ENCODE results near the gene CFL1.

The CFL1 gene

DNA sequence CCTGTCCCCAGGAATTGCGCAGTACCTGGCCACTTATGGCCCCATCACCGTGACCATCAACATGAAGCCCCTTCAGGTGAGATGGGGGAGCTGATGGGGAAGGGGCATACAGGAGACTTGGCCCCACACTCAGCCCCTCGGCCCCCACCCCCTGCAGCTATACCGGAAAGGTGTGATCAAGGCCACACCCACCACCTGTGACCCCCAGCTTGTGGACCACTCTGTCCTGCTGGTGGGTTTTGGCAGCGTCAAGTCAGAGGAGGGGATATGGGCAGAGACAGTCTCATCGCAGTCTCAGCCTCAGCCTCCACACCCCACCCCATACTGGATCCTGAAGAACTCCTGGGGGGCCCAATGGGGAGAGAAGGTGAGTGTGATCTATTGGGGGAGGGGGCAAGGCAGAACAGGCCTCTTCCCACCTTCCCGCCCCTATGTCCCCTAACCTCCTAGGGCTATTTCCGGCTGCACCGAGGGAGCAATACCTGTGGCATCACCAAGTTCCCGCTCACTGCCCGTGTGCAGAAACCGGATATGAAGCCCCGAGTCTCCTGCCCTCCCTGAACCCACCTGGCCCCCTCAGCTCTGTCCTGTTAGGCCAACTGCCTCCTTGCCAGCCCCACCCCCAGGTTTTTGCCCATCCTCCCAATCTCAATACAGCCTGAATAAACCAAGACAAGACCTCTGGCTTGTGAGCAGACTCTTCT lies 25.2 kb upstream of the CFL1 start:
- Mint-ChIP-seq H3K9me3 (no peaks in the 10 kb centered on the region), H3K36me3 (ENCODE audit: low read depth) (peaks cover 71% of the 10 kb centered on the region), H3K27me3 (no peaks in the 10 kb centered on the region), H3K4me3 (no peak overlapping the region), H3K4me1 (ENCODE audit: low read depth) (peaks cover 65% of the 10 kb centered on the region), H3K27ac (no peak overlapping the region)
- no peak for DNase-seq

DNA sequence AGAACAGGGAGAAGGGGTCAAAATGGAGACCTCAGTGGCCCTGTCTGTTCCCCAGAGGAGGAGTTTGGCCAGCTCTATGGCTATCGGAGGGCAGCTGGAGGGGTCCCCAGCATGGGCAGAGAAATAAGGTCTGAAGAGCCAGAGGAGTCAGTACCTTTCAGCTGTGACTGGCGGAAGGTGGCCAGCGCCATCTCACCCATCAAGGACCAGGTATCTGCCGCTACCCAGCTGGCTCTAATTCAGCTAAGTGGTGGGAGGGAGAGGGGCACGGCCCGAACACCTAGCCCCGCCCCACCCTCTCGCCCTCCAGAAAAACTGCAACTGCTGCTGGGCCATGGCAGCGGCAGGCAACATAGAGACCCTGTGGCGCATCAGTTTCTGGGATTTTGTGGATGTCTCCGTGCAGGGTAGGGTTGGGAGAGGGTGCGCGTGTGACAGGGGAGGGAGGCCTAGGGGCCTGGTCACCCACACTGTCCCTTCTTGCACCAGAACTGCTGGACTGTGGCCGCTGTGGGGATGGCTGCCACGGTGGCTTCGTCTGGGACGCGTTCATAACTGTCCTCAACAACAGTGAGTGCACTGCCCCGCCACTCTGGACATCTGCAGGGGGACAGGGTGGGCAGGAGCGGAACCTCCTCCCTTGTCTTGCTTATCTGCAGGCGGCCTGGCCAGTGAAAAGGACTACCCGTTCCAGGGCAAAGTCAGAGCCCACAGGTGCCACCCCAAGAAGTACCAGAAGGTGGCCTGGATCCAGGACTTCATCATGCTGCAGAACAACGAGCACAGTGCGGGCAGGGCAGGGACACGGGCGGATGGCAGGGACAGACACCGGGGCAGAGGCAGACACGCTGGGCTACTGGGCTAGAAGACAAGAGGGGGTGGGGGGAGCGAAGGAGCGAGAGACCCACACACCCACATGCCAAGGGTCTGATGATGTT lies 24.4 kb upstream of the CFL1 start:
- no peak overlapping the region for H3K4me3 Mint-ChIP-seq
- H3K27me3 Mint-ChIP-seq = no peaks in the 10 kb centered on the region
- no peak for DNase-seq
- H3K9me3 Mint-ChIP-seq = no peaks in the 10 kb centered on the region
- H3K27ac Mint-ChIP-seq = peak overlapping the region; percentile 71
- H3K4me1 Mint-ChIP-seq (ENCODE audit: low read depth) = peaks cover 62% of the 10 kb centered on the region
- peaks cover 63% of the 10 kb centered on the region for H3K36me3 Mint-ChIP-seq (ENCODE audit: low read depth)

DNA sequence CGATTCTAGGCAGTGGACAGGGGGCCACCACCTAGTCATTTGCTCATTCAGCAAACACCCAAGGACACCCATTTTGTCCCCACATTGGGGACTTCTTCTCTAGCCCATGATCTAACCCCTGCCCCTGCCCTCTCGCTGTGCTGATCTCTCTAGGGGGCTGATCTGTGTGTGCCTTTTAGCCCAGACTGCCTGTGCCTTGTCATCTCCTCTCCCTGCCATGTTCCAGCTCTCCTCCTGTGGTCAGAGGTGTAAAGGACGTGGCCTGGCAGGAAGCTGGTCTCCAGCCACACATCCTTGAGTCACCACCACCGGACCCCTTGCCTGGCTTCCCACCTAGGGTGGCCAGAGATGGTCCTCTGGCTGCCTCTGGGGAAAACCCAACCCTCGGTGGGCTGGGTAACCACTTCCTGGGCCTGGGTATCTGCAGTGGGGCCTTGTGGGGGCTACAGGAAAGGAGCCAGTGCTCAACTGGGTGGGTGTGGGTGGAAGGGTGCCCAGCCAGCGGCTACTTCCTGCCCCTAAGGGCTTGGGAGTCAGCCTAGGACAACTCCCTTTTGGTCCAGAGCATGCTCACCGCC lies 23.0 kb upstream of the CFL1 start:
- Mint-ChIP-seq H3K36me3 (ENCODE audit: low read depth) (peaks cover 48% of the 10 kb centered on the region), H3K9me3 (no peaks in the 10 kb centered on the region), H3K27me3 (no peaks in the 10 kb centered on the region), H3K4me1 (ENCODE audit: low read depth) (peaks cover 55% of the 10 kb centered on the region), H3K4me3 (peak overlapping the region; percentile 69), H3K27ac (peak overlapping the region; percentile 83)
- DNase-seq = no peak

DNA sequence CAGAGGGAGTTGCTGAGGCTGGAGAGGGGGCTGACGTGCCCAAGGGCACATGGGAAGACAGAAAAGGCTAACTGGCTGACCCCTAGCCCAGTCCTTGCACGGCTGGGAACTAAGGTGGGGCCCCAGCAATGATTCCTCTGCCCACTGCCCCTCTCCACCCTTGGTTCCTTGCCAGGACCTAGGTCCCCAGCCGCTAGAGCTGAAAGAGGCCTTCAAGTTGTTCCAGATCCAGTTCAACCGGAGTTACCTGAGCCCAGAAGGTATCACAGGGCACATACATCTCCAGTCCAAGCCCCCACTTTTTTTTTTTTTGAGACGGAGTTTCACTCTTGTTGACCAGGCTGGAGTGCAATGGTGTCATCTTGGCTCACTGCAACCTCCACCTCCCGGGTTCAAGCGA lies 22.0 kb upstream of the CFL1 start:
- H3K27me3 Mint-ChIP-seq = no peaks in the 10 kb centered on the region
- no peaks in the 10 kb centered on the region for H3K9me3 Mint-ChIP-seq
- H3K4me3 Mint-ChIP-seq = peak overlapping the region; percentile 69
- H3K4me1 Mint-ChIP-seq (ENCODE audit: low read depth) = peaks cover 50% of the 10 kb centered on the region
- no peak for DNase-seq
- H3K36me3 Mint-ChIP-seq (ENCODE audit: low read depth) = peaks cover 40% of the 10 kb centered on the region
- H3K27ac Mint-ChIP-seq = peak overlapping the region; percentile 83

DNA sequence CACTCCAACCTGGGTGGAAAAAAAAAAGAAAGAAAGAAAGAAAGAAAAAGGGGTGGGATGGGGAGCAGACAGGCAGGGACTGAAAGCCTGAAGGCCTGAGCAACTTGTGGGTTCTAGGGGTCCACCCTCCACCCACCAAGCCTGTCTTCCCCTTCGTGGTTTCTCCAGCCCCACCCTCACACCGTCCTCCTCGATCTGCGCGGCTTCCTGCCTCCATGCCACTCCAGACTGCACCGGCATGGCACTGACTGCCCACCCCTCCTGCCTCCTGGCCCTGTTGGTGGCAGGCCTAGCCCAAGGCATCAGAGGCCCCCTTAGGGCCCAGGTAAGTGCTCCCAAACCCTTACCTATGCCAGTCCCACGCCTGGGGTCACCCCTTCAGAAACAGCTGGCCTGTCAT lies 21.6 kb upstream of the CFL1 start, which contains the start of gene CTSW:
Gene CTSW (plus strand): TSS at position 221 of the 400 bp plus-strand sequence. CDS start 18 bp downstream, at position 239.
- Mint-ChIP-seq H3K9me3 (no peaks in the 10 kb centered on the region), H3K36me3 (ENCODE audit: low read depth) (peaks cover 36% of the 10 kb centered on the region), H3K4me3 (peak within 1 kb of the TSS; percentile 69), H3K4me1 (ENCODE audit: low read depth) (peaks cover 46% of the 10 kb centered on the region), H3K27ac (peak within 1 kb of the TSS; percentile 83), H3K27me3 (no peaks in the 10 kb centered on the region)
- peak; percentile 53 for DNase-seq

DNA sequence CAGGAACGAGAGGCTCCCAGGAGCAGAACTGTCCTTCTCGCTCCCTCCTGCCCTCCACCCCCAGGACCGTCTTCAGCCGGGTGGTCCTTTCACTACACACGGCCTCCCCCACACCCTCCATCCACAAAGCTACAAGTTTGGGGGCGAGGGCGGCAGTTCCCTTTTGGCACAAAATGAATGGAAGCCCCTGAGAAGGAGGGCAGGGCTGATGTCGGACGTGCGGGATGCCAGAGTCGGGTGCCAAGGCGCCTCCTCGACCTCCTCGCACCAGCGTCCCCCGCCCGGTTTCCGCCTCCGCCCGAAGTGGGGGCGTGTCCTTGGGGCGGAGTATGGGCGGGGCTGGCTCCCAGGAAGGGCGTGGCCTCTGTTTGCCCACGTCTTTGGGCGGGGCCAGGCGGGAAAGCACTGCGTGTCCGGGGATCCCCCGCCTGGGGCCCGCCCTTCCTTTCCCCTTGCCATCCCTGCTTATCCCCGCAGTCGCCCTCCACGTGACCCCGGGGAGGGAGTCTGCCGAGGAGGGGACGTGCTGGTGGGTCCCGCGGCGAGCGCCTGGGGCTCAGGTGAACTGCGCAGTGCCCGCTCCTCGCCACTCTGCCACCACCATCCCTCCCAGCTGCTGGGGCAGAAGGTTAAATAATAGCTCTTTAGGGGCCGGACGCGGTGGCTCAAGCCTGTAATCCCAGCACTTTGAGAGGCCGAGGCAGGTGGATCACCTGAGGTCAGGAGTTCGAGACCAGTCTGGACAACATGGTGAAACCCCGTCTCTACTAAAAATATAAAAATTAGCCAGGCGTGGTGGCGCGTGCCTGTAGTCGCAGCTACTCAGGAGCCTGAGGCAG lies 15.6 kb upstream of the CFL1 start:
- peak; percentile 100 for DNase-seq
- H3K27ac Mint-ChIP-seq = peak overlapping the region; percentile 86
- H3K4me3 Mint-ChIP-seq = peak overlapping the region; percentile 79
- peaks cover 30% of the 10 kb centered on the region for H3K4me1 Mint-ChIP-seq (ENCODE audit: low read depth)
- no peaks in the 10 kb centered on the region for H3K9me3 Mint-ChIP-seq
- H3K36me3 Mint-ChIP-seq (ENCODE audit: low read depth) = no peaks in the 10 kb centered on the region
- no peaks in the 10 kb centered on the region for H3K27me3 Mint-ChIP-seq

DNA sequence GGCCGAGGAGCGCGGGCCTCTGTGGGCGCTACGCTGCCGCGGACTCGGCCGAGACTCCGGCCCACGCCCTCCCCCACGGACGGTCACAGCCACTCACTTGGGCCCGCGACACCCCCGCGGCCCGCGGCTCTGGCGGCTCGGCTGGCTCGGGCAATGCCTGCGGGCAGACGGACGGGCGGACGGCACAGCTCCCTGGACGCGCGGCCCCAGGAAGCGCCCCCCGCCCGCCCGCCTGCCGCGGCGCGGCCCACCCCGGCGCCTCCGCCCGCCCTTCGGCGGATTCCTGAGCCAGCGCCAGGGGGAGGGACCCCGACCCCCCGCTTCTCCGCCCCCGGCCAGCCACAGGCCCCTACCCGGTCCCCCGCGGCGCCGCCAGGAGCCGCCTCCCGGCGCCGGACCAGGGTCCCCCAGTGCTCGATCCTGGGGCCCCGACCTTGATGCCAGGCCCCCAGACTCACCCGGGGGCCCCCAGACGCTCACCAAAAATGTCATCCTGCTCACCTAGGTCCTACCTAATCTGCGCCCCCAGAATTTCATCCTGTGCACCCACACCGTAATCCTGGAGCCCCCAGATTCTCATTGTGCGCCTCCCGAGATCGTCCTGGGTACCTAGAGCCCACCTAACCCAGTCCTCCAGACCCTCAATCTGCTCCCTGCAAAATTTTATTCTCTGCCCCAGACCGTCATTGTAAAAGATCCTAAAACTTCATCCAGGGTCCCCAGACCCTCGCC lies 14.8 kb upstream of the CFL1 start, which contains the start of gene EFEMP2:
Gene EFEMP2 (minus strand): TSS at position 215 of the 732 bp plus-strand sequence. CDS start 446 bp downstream, outside the sequence.
- Mint-ChIP-seq H3K27ac (peak within 1 kb of the TSS; percentile 86), H3K36me3 (ENCODE audit: low read depth) (peaks cover 4% of the 10 kb centered on the region), H3K4me3 (peak within 1 kb of the TSS; percentile 79), H3K4me1 (ENCODE audit: low read depth) (peaks cover 28% of the 10 kb centered on the region), H3K27me3 (no peaks in the 10 kb centered on the region), H3K9me3 (no peaks in the 10 kb centered on the region)
- DNase-seq = no peak

DNA sequence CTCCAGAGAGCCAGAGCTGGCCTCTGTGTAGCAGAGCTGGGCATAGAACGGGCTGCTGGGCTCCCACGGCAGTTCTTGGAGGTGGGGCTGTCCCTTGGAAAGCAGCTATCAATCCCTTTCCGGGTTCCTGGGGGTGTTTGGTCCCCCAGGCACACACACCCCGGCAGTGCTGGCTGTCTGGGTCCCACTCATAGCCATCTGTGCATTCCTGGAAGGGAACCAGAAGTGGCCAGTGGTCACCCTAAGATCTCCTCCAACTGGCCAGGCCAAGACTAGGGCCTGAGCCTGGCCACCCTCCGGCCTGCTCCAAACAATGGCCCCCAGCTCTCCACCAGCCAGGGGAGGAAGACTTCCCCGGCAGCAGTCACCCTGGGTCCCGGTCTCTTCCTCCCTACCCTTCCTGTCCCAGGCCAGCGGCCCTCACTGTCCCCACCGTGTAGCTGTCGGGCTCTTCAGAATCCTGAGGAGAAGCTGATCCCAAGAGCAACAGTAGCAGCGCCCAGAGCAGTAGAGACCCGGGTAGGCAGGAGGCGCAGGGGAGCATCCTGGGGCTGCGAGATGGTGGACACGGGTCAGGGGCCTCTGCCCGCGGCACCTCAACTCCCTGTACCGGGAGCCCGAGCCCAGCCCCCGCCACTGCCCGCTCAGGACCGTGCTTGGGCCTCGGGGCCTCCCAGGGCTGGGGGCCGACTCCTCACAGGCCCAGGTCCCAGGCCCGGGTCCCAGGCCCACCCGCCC lies 14.0 kb upstream of the CFL1 start:
- peaks cover 25% of the 10 kb centered on the region for H3K4me1 Mint-ChIP-seq (ENCODE audit: low read depth)
- H3K9me3 Mint-ChIP-seq = no peaks in the 10 kb centered on the region
- DNase-seq = no peak
- no peaks in the 10 kb centered on the region for H3K27me3 Mint-ChIP-seq
- H3K36me3 Mint-ChIP-seq (ENCODE audit: low read depth) = peaks cover 12% of the 10 kb centered on the region
- H3K4me3 Mint-ChIP-seq = peak overlapping the region; percentile 51
- peak overlapping the region; percentile 44 for H3K27ac Mint-ChIP-seq

DNA sequence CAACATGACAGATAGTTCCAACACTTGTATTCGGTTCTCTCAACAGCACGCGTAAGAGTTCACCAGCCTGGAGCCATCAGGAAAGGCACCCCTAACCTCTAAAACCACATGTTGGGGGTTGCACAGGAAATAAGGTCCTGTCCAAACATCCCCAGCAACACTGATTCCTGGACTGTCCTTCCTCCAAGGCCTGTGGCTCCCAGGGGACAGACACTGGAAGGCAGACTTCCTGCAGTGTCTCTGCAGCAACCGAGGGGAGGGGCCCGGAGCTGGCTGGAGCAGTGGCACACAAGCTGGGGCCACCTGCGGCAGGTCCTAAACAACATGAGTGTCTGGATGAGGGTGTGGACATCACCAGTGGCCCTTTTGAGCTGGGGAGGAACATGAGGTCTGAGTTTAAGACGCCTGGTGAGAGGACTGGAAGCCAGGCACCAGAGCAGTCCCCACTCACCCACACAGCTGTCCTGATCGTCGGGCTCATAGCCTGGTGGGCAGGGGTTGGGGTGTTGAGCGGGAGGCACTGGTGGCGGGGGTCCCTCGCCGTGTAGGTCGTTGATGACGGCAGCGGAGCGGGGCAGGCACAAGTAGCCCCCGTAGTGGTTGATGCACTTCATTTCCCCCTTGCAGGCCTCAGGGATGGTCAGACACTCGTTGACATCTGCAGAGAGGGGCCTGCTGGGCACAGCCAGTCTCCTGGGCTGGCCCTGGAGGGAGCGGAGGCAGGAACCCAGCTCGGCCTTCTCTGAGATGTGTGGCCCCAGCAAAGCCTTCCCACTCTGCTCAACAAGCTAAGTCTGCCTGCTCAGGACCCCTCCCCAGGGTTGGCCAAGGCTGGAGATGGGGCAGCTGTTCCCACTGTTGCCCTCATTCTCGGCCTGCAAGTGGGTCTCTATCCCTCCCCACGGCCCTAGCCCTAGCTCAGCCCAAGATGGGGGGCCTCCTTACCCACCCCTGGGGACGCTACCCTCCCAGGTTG lies 13.0 kb upstream of the CFL1 start:
- H3K4me3 Mint-ChIP-seq = peak overlapping the region; percentile 12
- peaks cover 22% of the 10 kb centered on the region for H3K4me1 Mint-ChIP-seq (ENCODE audit: low read depth)
- peak overlapping the region; percentile 18 for H3K27ac Mint-ChIP-seq
- H3K27me3 Mint-ChIP-seq = no peaks in the 10 kb centered on the region
- no peaks in the 10 kb centered on the region for H3K9me3 Mint-ChIP-seq
- no peak for DNase-seq
- peaks cover 21% of the 10 kb centered on the region for H3K36me3 Mint-ChIP-seq (ENCODE audit: low read depth)

DNA sequence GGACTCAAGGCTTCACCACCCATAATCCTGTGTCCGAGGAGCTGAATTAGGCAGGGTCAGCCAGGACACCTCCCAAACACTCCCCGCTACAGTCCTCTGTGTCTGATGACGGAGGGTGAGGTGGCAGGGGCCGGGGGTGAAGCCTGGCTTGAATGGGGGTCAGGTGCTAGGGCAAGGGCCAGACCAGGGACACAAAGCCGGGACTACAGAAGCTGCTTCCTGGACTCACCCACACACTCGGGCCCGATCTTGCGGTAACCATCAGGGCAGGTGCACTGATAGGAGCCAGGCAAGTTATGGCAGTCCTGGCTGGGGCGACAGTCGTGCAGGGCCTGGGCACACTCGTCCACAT lies 12.3 kb upstream of the CFL1 start:
- DNase-seq = no peak
- H3K9me3 Mint-ChIP-seq = no peaks in the 10 kb centered on the region
- no peak overlapping the region for H3K4me3 Mint-ChIP-seq
- H3K27ac Mint-ChIP-seq = peak overlapping the region; percentile 47
- H3K4me1 Mint-ChIP-seq (ENCODE audit: low read depth) = peaks cover 22% of the 10 kb centered on the region
- peaks cover 28% of the 10 kb centered on the region for H3K36me3 Mint-ChIP-seq (ENCODE audit: low read depth)
- H3K27me3 Mint-ChIP-seq = no peaks in the 10 kb centered on the region

DNA sequence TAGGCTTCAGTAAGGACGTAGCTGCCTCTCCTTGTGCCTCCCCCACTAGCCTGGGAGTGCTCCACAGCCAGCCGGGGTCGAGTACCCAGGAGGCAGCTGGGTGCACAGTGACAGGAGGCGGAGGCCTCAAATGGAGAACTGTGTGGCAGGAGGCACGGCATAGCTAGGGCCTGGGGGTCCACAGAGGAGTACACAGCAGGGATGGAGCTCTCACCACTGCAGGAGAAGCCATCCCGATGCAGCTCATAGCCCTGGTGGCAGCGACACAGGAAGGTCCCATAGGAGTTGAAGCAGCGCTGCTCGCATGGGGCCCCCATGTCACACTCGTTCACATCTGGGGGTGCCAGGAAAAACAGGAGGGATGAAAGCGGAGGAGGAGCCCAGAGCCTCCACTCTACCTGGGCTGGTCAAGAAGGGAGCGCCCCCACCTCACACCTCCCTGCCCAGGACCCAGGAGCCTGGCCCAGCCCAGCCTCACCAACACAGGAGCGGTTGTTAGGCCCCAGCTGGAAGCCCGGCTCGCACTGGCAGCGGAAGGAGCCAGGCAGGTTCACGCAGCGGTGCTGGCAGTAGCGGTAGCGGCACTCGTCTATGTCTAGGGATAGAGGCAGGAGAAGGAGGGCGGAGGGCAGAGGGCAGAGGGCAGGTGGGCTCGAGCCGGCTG lies 11.8 kb upstream of the CFL1 start:
- Mint-ChIP-seq H3K27me3 (no peaks in the 10 kb centered on the region), H3K36me3 (ENCODE audit: low read depth) (peaks cover 33% of the 10 kb centered on the region), H3K4me1 (ENCODE audit: low read depth) (peaks cover 26% of the 10 kb centered on the region), H3K27ac (no peak overlapping the region), H3K9me3 (no peaks in the 10 kb centered on the region), H3K4me3 (no peak overlapping the region)
- DNase-seq = no peak

DNA sequence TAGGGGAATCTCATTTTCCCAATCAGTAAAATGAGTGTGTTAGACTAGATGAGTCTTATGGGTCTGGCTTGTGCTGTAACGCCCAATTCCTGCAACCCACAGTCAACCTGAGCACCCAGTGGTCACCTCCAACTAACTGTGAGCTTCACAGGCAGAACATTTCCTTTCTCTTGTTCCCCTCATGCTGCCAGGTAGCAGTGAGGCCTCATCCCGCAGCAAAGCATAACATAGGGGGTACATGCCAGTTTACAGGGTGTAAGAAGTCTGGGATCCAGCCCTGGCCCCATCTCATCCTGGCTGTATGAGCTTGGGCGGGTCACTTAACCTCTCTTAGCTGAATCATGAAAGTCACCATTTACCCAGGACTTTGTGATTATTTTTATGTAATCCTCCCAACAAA lies 10.9 kb upstream of the CFL1 start:
- H3K9me3 Mint-ChIP-seq = no peaks in the 10 kb centered on the region
- peaks cover 41% of the 10 kb centered on the region for H3K36me3 Mint-ChIP-seq (ENCODE audit: low read depth)
- no peak overlapping the region for H3K27ac Mint-ChIP-seq
- DNase-seq = no peak
- no peak overlapping the region for H3K4me3 Mint-ChIP-seq
- H3K27me3 Mint-ChIP-seq = no peaks in the 10 kb centered on the region
- peaks cover 25% of the 10 kb centered on the region for H3K4me1 Mint-ChIP-seq (ENCODE audit: low read depth)
